Activated CD8-positive, alpha-beta memory T cell treated with anti-CD3 and anti-CD28 coated beads, Interleukin-2, amount 50 U/mL, for 4 hours (primary cell): ENCODE measurements around the gene IP6K1.
"Not testable (repeated sequence)": the region's sequence is repeated elsewhere in the genome, so short reads cannot be mapped to it uniquely, and the experiment has no call there.

Source experiments
- DNase-seq: peaks from one replicate; pipeline ENCODE4 v3.0.0-alpha.2; 2020

The IP6K1 gene

GRCh38 chr3:49686346-49686745 is 100.0 kb downstream of the IP6K1 start:
- DNase-seq, result peak; percentile 39

GRCh38 chr3:49685846-49686245 is 100.5 kb downstream of the IP6K1 start:
- not testable (repeated sequence) for DNase-seq

- not testable (repeated sequence) for DNase-seq
Measured at GRCh38 chr3:49685103-49685502, 101.2 kb downstream of the IP6K1 start.

GRCh38 chr3:49684453-49684852 is 101.9 kb downstream of the IP6K1 start:
- not testable (repeated sequence) for DNase-seq

GRCh38 chr3:49683162-49683561 is 103.2 kb downstream of the IP6K1 start:
- no peak for DNase-seq

- no peak for DNase-seq
Measured at GRCh38 chr3:49681543-49681942, 104.8 kb downstream of the IP6K1 start.

GRCh38 chr3:49681232-49681522 is 105.2 kb downstream of the IP6K1 start:
- DNase-seq, result no peak

GRCh38 chr3:49680493-49681231 is 105.7 kb downstream of the IP6K1 start:
- DNase-seq, result no peak

- DNase-seq, result no peak
Measured at GRCh38 chr3:49675912-49676311, 110.4 kb downstream of the IP6K1 start.

- peak; percentile 37 for DNase-seq
Measured at GRCh38 chr3:49674497-49674983, 111.8 kb downstream of the IP6K1 start.
